Measurements from ENCODE around the gene SNHG17.

GRCh38 chr20:38386851-38387250 is 48.3 kb downstream of the SNHG17 start:
- TF ChIP-seq POLR2AphosphoS5 (IDR thresholded peaks at IDR 0.05) (no peak), CTCF (IDR thresholded peaks at IDR 0.05) (no peak)
